ENCODE results near the gene ADCY9.
A peak's percentile ranks its signal among the peaks of the same experiment; 100 is the strongest.

The ADCY9 gene

DNA sequence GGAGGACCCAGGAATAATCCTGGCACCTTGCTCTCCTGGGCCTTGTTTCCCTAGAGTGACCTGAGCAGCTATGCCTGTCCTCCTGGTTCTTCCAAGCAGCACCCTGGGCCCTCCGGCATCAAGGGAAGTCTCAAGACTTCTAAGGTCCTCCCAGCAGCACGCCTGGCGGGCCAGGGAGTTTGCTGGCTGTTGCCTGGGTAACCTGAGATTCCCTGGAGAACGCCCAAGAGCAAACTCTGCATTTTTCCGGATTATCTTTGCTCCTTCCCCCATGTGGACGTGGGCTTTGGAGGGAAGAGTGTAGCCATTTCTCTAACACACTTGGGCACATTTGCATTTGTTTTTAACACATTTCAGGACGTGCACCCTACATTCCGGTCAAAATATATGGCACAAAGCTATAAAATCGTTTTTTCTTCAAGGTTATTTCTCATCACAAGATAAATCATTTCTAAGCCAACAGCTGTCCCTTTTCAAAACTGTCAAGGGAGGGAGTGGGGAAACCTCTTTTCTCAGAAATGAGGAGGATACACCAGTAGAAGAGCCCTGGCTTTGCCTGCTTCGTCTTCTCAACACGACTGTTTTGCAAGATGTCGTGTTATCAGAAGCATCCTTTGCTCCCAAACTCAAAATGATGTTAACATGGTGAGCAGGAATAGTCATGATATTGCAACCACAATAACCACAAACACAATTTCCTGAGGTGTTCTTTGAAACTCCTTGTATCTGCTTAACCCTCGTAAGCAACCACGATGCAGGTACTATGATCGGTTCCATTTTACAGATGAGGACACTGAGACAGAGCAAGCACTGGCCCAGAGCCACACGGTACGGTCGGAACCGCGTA is 116.5 kb downstream of the ADCY9 start:
- no peak for DNase-seq

DNA sequence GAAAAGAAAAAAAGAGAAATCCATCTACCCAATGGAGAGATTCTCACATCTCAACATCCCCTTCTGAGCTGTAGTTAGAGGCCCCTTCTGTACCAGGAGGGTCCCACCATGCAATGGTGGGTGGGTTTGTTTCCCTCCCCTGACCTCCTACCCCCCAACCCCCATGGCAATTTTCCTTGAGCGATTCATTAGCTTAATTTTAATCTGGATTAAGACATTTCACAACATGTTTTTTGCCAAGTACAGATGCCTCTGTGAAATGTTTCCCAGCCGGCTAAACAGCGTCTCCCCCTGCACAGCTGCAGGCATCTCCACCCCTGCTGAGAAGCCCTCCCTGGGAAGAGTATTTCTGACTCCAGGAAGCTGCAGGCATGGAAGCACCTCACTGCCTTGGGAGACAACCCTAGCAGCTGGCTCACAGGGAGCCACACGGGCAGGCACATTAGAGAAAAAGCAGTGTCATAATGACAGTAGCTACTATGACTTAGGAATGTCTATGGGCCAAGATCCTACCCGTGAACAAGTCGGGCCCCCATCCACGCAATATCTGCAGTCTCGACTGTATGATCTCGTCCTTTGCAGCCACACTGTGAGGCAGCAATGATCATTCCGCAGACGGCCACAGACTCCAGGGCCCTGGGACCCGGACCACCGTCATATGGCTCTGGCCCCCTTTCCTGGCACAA is 117.3 kb downstream of the ADCY9 start:
- no peak for DNase-seq

DNA sequence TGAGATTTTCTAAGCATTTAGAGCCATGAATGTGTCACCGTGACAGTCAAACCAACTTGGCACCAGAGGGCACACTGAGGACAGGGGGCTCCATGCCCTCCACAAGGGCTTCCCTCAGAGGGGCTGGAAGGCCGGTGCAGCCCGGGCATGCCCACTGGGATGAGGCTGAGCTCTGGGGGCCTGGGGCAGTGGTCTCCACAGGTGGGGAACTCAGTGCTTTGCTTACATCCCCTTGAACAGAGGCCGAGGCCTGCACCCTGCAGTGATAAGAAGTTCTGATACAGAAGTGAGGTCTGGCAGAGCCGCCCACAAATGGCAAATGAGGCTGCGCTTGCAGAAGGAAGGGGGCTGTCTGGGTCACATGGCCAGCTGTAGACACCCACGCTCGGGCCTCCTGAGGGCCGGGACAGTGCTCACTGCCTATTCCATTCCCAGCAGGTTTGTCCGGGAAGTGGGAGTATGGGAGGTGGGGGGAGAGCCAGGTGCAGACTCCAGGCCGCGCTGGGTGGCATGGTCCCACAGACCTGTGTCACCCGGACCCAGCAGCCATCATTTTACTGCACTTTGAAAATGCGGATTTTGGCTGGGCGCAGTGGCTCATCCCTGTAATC is 118.9 kb downstream of the ADCY9 start:
- no peak for DNase-seq

DNA sequence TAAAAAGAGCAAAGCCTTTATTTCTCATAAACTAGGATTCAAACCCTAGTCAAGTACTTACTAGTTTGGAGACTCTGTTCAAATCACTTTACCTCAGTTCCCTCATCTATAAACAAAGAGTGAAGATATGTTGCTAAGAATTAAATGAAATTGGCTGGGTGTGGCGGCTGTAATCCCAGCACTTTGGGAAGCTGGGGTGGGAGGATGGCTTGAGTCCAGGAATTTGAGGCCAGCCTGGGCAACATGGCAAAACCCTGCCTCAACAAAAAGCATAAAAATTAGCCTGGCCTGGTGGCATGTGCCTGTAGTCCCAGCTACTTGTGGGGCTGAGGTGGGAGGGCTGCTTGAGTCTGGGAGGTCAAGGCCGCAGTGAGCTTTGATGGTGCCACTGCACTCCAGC is 121.2 kb downstream of the ADCY9 start:
- no peak for DNase-seq

DNA sequence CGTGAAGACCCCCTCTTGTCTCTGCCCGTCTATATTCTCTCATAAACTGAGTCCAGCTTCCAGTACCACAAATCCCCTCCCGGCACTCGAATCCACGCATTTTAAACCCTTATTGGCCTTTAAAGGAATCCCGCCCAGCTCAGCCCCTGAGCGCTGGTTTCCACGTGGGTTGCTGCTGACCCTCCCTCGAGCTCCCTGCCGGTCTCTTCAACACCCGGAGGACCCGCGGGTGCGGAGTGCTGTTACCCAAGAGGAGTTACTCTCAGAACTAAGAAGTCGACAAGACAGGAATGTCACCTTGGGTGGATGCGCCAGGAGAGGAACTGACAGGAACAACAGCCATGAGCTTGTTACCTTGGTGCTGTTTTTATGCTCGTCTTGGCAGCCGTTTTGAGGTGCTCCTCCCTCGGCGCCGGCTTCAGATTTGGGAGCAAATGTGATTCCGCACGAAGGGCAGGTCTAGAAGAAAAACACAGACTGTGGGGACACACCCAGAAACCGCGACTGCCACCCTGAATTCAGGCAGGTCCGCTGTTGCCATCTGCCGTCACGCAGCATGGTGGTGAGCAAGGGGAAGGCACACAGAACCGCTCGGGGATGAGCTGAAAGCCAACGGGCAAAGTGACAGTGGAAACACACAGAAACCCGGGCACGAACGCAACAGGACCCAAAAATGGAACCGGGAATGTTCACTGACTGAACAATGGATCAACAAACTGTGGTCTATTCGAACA is 123.0 kb downstream of the ADCY9 start:
- no peak for DNase-seq

DNA sequence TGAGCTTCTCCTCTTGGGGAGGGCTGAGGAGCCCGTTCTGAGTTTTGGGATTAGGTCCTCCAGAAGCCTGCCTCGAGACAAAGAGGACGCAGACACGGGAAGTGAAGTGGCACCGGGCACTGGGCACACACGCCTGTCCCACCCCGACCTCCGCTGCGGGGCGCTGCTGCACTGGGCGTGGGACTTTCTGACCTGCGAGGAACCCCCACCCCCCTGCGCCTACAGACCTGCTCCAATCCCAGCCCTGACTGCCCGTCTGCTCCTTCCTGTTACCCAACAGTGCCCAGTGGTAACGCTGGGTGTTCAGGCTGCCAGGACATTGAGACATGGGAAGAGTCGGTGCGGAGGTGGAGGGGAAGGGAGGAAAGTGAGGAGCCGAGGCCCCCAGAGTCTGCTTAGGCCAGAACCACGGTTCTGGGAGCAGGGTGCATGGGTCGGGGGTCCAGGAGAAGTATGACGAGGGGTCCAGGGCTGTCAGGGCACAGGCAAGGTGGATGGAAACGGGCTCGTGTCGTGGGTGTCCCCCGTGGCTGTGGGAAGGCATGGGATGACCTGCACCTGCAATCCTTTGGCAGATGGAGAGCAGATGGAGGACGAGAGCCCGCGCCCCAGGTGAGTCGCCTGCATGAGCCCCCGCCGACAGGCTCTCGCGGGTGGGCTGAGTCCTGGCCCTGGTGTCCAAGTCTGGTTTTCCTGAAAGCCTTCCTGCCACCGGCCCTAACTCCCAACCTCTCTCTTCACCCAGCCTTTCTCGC is 123.8 kb downstream of the ADCY9 start:
- DNase-seq: no peak

DNA sequence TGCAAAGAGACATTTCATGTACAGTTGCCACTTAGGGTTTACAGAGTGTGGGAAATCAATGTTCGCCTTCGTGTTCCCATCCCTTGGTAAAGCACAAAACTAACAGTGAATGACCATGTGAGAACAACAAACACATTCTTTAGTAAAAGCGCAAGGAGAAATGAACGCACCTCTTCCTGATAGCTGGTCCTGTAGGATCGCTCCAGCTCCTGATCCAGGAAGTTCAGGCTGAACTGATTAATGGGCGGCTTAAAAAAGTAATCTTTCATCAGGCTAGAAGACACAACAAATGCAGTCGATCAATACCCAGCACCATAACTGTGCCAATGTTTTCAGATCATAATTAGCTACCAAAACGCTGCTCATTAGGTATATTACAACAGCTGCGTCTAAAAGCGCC is 127.4 kb downstream of the ADCY9 start:
- DNase-seq: no peak

DNA sequence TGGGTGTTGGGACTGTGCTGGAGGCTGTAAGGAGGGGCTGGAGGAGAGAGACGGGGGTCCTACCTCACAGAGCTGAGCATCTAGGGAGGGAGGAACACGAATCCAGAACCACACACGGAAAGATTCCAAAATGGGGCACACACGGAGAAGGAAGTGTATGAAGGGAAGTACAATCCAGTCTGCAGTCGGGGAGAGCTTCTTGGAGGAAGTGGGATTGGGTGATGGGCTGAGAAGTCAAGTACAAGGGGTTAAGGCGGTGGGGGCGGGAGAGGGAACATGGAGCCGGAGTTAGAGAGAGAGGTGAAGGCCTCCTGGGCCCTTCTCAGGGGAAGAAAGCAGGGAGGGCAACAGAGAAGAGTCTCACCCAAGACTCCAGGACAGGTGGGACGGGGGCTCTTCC is 128.2 kb downstream of the ADCY9 start:
- DNase-seq: no peak

DNA sequence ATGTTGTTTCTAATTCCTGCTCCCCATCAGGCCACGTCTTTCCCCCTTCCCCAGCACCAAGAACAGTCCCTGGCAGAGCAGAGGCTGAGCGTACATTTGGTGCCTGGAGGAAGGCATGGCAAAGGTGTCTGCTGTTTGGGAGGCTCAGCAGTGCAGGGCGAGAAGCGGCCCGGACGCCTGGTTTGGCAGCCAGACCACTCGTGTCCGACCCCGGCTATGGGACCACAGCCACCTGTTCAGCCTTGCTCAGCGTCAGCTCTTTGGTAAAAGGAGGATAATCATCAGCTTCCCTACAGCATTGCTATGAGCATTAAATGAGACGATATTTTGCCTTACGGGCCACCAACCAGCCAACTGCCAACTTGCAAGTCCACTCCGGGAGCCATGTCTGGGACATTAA is 129.0 kb downstream of the ADCY9 start:
- DNase-seq: no peak

DNA sequence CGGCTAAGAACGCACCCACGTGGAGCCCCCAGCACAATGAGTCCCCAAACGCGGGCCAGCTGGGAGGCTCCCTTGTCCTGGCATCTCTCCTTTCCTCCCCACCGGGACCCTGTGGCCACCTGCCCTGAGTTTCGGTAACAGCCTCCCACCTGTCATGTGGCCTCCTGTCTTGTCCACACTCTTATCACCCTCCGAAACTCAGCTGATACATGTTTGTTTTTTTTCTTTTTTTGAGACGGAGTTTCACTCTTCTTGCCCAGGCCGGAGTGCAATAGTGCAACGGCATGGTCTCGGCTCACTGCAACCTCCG is 130.1 kb downstream of the ADCY9 start:
- no peak for DNase-seq

DNA sequence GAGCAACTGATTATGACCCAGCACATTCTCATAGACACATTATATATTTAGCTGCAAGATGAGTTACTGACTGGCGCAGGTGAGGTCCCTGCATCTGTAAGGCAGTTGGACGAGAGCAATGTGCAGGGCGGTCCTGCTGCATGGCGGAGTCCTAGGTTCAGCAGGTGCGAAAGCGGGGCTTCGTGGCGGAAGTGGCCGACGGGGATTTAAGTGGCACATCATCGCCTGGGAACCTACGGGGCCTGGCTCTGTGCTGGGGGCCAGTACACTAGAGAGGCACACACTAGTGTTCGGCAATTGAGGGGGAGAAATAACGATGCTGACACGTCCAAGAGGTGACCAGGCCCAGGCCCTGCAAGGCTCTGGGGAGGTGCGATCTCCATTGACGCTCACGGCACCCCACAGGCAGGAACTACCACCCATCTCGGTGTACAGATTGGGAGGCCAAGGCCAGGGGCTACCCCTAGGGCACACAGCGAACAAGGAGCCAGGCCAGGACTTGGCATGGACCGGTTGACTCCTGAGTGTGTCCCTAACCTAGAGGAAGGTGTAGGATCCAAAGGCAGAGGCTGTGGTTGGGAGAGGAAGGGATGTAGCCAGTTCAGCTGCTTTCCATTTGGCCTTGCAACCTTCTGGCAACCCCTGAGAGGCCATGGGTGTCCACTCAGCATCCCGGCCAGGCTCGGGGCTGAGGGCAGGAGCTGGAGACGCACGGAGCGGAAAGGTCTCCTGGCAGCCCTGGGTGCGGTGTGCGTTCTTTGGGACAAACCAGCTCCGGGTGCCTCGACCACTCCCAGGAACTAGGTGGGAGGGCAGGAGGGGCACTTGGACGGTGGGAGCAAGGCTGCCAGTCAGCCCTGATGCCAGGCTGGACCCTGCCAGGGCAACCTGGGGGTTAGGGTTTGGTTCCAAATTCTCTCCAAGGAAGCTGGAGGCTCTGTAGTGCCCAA is 131.9 kb downstream of the ADCY9 start:
- DNase-seq: no peak

DNA sequence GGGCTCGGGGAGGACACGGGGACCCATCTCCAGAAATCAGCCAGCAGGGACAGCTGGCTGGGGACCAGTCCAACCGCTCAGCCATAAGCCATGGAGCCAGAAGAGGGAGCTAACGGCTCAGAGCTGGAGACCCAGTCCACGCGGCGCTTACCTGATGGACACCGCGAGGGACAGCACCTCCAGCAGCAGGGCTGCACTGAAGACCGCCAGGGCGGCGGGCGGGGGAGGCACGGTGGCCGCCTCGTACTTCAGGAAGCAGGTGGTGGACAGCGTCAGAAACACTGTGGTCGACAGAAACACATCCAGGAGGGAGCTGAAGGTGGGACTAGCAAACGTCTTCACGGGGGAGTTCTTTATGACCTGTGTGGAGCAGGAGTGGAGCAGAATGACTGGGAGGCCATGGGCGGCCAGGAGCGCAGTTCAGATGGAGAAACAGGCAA is 133.1 kb downstream of the ADCY9 start:
- peak; percentile 75 for DNase-seq

DNA sequence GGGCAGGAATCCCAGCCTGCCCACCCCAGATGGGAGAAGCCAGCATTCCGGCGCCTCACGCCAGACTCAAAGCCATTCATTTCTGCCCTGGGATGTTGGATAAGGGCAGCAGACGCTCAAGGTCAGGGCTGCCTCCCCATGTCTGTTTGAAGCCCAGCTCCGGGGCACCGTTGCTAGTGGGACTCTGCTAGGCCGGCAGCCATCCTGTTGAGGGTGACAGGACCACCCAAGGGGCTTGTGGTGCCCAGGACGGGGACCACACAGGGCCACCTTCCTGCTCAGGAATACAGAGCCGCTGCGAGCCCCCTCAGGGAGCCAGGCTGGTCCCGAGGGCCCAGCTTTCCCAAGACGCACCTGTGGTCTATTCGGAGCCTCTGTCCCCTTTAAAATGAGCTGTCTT is 134.0 kb downstream of the ADCY9 start:
- DNase-seq: no peak

DNA sequence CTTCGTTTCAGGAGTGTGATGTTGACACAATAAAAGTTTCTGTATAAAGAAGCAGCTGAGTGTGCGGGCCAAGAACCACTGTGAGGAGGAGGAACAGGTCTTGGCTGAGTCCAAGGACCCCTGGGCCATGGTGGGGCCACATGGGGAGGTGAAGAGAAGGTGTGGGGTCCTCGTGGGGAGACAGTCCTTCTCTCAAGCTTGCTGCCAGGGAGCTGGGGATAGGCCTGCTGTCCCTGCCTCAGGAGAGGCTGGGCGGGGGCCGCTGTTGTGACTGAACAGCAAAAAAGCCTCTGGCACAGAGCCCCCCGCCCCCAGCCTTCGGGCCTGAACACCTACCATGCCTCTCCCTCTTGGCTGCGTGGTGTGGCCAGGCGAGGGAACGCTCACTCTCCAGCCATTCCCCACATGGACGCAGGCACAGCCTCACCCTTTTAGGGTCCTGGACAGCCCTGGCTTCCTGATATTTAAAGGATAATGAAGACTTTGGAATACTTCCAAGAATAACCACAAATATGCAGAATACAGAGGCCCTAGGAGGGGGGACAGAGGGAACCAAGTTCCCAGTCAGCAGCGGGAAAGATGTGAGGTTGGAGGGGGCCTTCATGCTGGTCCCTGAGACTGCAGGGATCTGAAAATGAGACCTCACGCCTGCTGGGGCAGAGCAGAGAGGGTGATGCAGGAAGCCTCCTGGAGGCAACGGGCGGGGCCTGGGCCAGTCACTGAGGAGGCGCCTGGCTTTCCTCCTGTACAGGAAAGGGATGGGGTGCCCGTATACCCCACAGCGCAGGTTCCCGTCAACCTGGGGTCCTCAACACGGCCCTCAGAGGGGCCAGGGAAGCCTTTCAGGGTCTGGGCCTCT is 135.8 kb downstream of the ADCY9 start:
- DNase-seq: no peak

DNA sequence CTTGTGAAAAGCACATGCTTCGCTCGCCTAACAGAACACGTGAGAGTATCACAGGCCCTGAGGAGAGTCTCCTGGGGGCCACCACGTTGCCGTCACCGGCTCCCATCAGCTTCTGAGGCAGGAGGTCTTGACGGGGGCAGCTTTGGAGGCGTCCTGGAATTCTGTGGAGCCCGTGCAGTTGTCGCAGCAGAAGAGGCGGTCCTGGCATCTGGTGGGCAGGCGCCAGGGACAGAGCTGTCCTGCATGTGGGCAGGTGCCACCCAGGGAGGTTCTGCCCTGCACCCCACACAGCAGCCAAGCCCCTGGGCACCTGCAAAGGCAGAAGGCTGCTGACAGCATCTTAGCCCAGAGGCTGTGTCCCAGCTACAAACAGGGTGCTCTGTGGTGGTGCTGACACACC is 136.7 kb downstream of the ADCY9 start:
- DNase-seq: no peak

DNA sequence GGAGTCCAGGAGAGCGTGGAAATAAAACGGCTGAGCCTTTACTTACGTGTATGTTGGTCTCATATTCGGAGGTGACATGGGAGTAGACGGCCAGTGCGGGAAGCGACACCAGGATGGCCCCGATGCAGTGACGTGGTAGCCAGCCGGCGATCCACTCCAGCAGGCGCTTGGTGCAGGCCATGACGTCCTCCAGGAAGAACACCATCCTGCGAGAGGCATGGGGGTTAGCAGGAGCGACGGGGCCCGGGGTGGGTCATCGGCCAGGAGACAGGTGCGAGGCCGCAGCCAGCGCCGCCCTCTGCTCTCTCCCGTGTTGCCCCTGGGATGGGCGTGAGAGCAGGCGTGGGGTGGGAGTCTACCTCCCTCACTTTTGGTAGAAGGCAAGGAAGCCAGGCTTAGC is 137.2 kb downstream of the ADCY9 start:
- no peak for DNase-seq

DNA sequence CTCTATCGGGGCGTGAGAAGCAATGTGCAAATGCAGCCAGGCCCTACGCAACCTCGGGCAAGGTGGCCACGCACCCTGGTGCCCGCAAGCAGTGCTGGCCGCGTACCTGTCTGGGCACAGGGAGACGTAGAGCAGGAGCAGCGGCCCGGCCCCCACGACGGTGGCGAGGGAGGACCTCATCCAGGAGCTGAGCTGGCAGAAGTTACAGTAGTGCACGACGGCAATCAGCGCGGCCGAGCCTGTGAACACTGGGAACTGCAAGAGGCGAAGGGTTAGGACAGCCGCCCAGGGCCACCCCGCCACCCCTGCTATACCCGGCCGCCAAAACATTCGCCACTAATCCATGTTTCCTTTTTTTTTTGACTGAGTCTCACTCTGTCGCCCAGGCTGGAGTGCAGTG is 138.9 kb downstream of the ADCY9 start:
- no peak for DNase-seq

DNA sequence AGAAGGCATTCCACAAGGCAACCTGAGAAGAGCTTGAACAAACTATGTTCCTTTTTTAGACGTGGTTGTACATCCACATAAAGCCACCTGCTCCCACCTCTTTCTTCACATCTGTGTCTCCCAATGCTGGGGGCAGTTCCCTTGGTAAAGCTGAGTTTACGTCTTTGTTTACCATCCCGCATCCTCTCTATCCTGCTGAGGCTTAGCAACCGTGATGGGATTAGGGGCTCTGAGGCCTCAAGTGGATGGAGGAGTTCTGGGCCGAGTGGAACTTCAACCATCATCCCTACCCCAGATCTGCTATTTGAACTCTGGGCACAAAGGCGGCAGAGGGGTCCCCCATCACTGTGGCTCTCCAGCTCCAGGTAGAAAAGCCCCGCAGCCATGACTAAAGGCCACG is 141.5 kb downstream of the ADCY9 start:
- no peak for DNase-seq

DNA sequence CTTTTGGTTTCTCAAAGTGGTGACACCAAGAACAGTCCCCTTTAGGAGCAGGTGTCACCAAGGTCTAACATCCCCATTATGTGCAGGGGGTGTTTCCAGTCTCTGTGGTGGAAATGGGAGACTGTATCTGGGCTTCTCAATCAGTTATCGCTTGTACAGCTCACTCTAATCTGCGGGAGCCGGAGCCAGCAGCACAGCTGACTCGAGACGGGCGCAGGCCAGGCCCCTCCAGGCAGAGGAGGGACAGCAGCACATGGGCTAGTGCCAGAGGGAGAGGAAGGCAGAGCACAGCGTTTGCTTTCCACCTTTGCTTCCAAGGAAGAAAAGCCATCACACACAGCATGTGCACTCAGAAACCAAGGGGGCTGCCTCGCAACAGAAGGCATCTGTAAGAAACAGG is 144.5 kb downstream of the ADCY9 start:
- no peak for DNase-seq

DNA sequence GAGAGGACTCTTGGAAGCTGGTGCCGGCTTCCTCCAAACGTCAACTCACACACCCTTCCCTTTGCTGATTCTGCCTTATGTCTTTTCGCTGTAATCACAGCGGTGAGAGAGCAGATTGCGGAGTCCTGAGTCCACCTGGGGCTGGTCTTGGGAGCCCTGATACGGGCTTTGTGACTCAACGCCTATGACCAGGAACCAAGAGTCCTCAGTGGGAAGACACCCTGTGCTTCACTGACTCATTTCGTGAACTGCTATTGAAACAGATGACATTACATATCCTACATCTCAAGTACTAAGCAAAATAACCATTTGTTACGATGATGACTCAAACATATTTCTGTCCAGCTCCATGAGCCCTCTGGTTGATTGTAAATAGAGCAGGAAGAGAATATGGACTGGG is 145.0 kb downstream of the ADCY9 start:
- no peak for DNase-seq

DNA sequence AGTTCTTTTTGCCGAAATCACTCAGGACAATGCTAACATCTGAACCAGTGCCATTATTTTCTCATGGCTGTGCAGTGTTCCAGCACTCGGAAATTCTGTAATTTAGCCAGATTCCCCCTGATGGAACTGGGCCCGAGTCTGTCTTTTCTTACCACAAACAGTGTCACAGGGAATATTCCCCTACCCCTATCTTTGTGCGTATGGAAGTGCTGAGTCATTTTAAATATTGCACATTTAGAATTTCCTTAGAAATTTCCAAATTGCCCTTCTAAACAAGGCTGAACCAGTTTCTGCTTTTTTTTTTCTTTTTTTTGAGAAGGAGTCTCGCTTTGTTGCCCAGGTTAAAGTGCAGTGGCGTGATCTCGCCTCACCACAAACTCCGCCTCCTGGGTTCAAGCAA is 147.7 kb downstream of the ADCY9 start:
- no peak for DNase-seq
